H1 (cell line): ENCODE data around the gene DIP2C. TPM values are rescaled to one million over a fixed set of nuclear protein-coding genes. Genes with fewer than 3 reads are reported as not detected.

ENCODE experiments used
- CTCF ChIA-PET: fragments of 300-600 bp; sonication (Branson Sonifier 250); formaldehyde crosslinking; loops from one replicate; lab custom pipeline; 2021; ENCODE audit not compliant: partially characterized antibody; lab: Charles Lee
- POLR2A ChIA-PET: fragments of 300-600 bp; sonication (Branson Sonifier 250); formaldehyde crosslinking; loops from one replicate; lab custom pipeline; 2021; ENCODE audit warnings: inconsistent platforms; ENCODE audit not compliant: partially characterized antibody; lab: Charles Lee
- DNase-seq, 2 experiments: peaks; one replicate each; pipeline versions ENCODE4 v3.0.0 to v3.0.0-alpha.2; 2010 to 2022; ENCODE audit warnings: low spot score in 2 of 2, low read depth in 1 of 2, mixed read lengths in 1 of 2
- FAIRE-seq: peaks from 2 replicates; lab custom pipeline; 2011; peaks lifted over from hg19 to GRCh38; lab: Jason Lieb, UNC
- H2AFZ ChIP-seq: 2 replicates; pipeline ENCODE4 v1.8.1; 2012; ENCODE audit warnings: low read length, inconsistent platforms
- H2AK5ac ChIP-seq: 2 replicates; pipeline ENCODE4 v1.6.1; 2013; ENCODE audit warnings: low read depth, low read length
- H2BK120ac ChIP-seq: replicated peaks from 2 replicates; pipeline ENCODE3; 2013; ENCODE audit warnings: low read depth, low read length, inconsistent platforms
- H2BK12ac ChIP-seq: 2 replicates; pipeline ENCODE4 v1.6.1; 2013; ENCODE audit warnings: low read depth, low read length
- H2BK15ac ChIP-seq: 2 replicates; pipeline ENCODE4 v1.6.1; 2013; ENCODE audit warnings: low read length
- H2BK20ac ChIP-seq: 2 replicates; pipeline ENCODE4 v1.6.1; 2013; ENCODE audit warnings: low read length
- H2BK5ac ChIP-seq: 2 replicates; pipeline ENCODE4 v1.6.1; 2013; ENCODE audit warnings: low read depth, low read length
- H3K14ac ChIP-seq: 2 replicates; pipeline ENCODE4 v1.6.1; 2013; ENCODE audit warnings: inconsistent platforms; ENCODE audit not compliant: insufficient read length
- H3K18ac ChIP-seq: 2 replicates; pipeline ENCODE4 v1.6.1; 2013; ENCODE audit warnings: low read length; ENCODE audit errors: extremely low read depth
- H3K23ac ChIP-seq: 2 replicates; pipeline ENCODE4 v1.6.1; 2013; ENCODE audit warnings: inconsistent platforms; ENCODE audit not compliant: insufficient read length
- H3K23me2 ChIP-seq: 2 replicates; pipeline ENCODE4 v1.6.1; 2013; ENCODE audit warnings: low read depth, low read length
- H3K27ac ChIP-seq: 2 replicates; pipeline ENCODE4 v1.6.1; 2011; ENCODE audit warnings: low read depth, low read length, inconsistent platforms
- H3K27me3 ChIP-seq, 4 experiments: replicated peaks in 1 of 4; 1 replicate in 1 of 4; 2 replicates in 3 of 4; pipeline versions ENCODE4 v1.6.1 to v1.8.1; 2011 to 2013; ENCODE audit warnings: low read length in 3 of 4, mild to moderate bottlenecking in 3 of 4, inconsistent platforms in 2 of 4, mixed read lengths in 2 of 4, moderate library complexity in 1 of 4; ENCODE audit not compliant: control insufficient read depth in 3 of 4, insufficient read depth in 3 of 4; ENCODE audit errors: extremely low read depth in 1 of 4
- H3K36me3 ChIP-seq, 4 experiments: 2 replicates each; pipeline versions ENCODE4 v1.6.1 to v1.8.1; 2011 to 2013; ENCODE audit warnings: mild to moderate bottlenecking in 4 of 4, low read length in 3 of 4, moderate library complexity in 2 of 4, control low read depth in 1 of 4, inconsistent platforms in 1 of 4; ENCODE audit not compliant: insufficient read depth in 4 of 4, control insufficient read depth in 2 of 4
- H3K4ac ChIP-seq: replicated peaks from 2 replicates; pipeline ENCODE3; 2013; ENCODE audit warnings: low read length, low read depth, mixed read lengths, inconsistent platforms; ENCODE audit not compliant: insufficient read length
- H3K4me1 ChIP-seq, 4 experiments: replicated peaks in 1 of 4; 1 replicate in 1 of 4; 2 replicates in 3 of 4; pipeline versions ENCODE4 v1.6.1 to v1.8.1; 2011 to 2013; ENCODE audit warnings: low read length in 3 of 4, inconsistent platforms in 2 of 4, mixed read lengths in 1 of 4; ENCODE audit not compliant: insufficient read depth in 4 of 4, control insufficient read depth in 3 of 4
- H3K4me2 ChIP-seq, 2 experiments: 2 replicates each; pipeline versions ENCODE4 v1.6.1 to v1.8.1; 2011 to 2013; ENCODE audit warnings: low read depth in 2 of 2, low read length in 2 of 2, control low read depth in 1 of 2, inconsistent platforms in 1 of 2, mild to moderate bottlenecking in 1 of 2; ENCODE audit not compliant: insufficient read depth in 1 of 2
- H3K4me3 ChIP-seq, 4 experiments: fragments of 200-600, 300-600 bp in 1 of 4; sonication (generic), shearing (Covaris generic), sonication (Bioruptor Twin) in 1 of 4; 2 replicates each; pipeline versions ENCODE4 v1.5.1 to v1.8.1; 2011 to 2016; ENCODE audit warnings: low read length in 4 of 4, low read depth in 3 of 4, control low read depth in 2 of 4, inconsistent platforms in 2 of 4, mild to moderate bottlenecking in 2 of 4, mixed read lengths in 1 of 4, moderate library complexity in 1 of 4; ENCODE audit not compliant: insufficient read depth in 2 of 4; ENCODE audit errors: extremely low read depth in 1 of 4
- H3K56ac ChIP-seq: replicated peaks from 2 replicates; pipeline ENCODE3; 2013; ENCODE audit warnings: low read depth, mild to moderate bottlenecking, mixed read lengths, low read length, inconsistent platforms; ENCODE audit not compliant: insufficient read length
- H3K79me1 ChIP-seq: 2 replicates; pipeline ENCODE4 v1.6.1; 2013; ENCODE audit warnings: low read depth, low read length, control low read depth
- H3K79me2 ChIP-seq, 2 experiments: 2 replicates each; pipeline versions ENCODE4 v1.6.1 to v1.8.1; 2012 to 2013; ENCODE audit warnings: low read length in 2 of 2, mild to moderate bottlenecking in 2 of 2, inconsistent platforms in 1 of 2; ENCODE audit not compliant: insufficient read depth in 2 of 2, control insufficient read depth in 1 of 2
- H3K9ac ChIP-seq, 4 experiments: replicated peaks in 1 of 4; 1 replicate in 1 of 4; 2 replicates in 3 of 4; pipeline versions ENCODE4 v1.6.1 to v1.8.1; 2011 to 2013; ENCODE audit warnings: low read depth in 3 of 4, low read length in 3 of 4, control low read depth in 2 of 4, mild to moderate bottlenecking in 2 of 4, moderate library complexity in 2 of 4, inconsistent platforms in 1 of 4; ENCODE audit errors: extremely low read depth in 1 of 4
- H3K9me3 ChIP-seq, 2 experiments: 2 replicates each; pipeline versions ENCODE4 v1.6.1 to v1.8.1; 2012 to 2013; ENCODE audit warnings: mild to moderate bottlenecking in 2 of 2, moderate library complexity in 2 of 2, control low read depth in 1 of 2, inconsistent platforms in 1 of 2, low read depth in 1 of 2, low read length in 1 of 2, mixed read lengths in 1 of 2; ENCODE audit not compliant: insufficient read depth in 2 of 2
- H4K20me1 ChIP-seq, 2 experiments: replicated peaks in 1 of 2; 2 replicates each; pipeline versions ENCODE3 to v1.8.1; 2011 to 2013; ENCODE audit warnings: inconsistent platforms in 2 of 2, low read length in 2 of 2, mild to moderate bottlenecking in 1 of 2; ENCODE audit not compliant: insufficient read depth in 2 of 2, control insufficient read depth in 1 of 2
- H4K5ac ChIP-seq: 2 replicates; pipeline ENCODE4 v1.6.1; 2013; ENCODE audit warnings: low read length, low read depth, mixed read lengths, inconsistent platforms; ENCODE audit not compliant: insufficient read length
- H4K8ac ChIP-seq: 2 replicates; pipeline ENCODE4 v1.8.0; 2013; ENCODE audit warnings: mild to moderate bottlenecking, moderate library complexity, low read length, inconsistent platforms; ENCODE audit not compliant: insufficient read depth; ENCODE audit errors: extremely low read depth
- H4K91ac ChIP-seq: replicated peaks from 2 replicates; pipeline ENCODE3; 2013; ENCODE audit warnings: low read length, mixed read lengths, inconsistent platforms; ENCODE audit not compliant: insufficient read length
- ATF2 ChIP-seq: IDR thresholded peaks from 2 replicates; pipeline ENCODE4 v1.6.1; 2012; ENCODE audit warnings: low read length, inconsistent platforms
- FOSL1 ChIP-seq: IDR thresholded peaks from 2 replicates; pipeline ENCODE4 v1.6.1; 2011; ENCODE audit warnings: mild to moderate bottlenecking, low read depth, low read length, moderate library complexity; ENCODE audit not compliant: insufficient read depth
- GTF2F1 ChIP-seq: IDR thresholded peaks from 2 replicates; pipeline ENCODE4 v1.6.1; 2012; ENCODE audit warnings: low read depth, low read length, improper control_type of control experiment, borderline replicate concordance
- NANOG ChIP-seq: IDR thresholded peaks from 2 replicates; pipeline ENCODE4 v1.6.1; 2011; ENCODE audit warnings: low read length, low read depth, mild to moderate bottlenecking, inconsistent platforms; ENCODE audit not compliant: insufficient read depth, poor library complexity, severe bottlenecking
- NRF1 ChIP-seq: IDR thresholded peaks from 2 replicates; pipeline ENCODE4 v1.6.1; 2011; ENCODE audit warnings: mild to moderate bottlenecking, low read depth, low read length, improper control_type of control experiment
- SIRT6 ChIP-seq: IDR thresholded peaks from one replicate; pipeline ENCODE4 v1.7.1; 2012; ENCODE audit warnings: low read length, inconsistent platforms
- SP2 ChIP-seq: IDR thresholded peaks from 2 replicates; pipeline ENCODE4 v1.6.1; 2012; ENCODE audit warnings: mild to moderate bottlenecking, low read length, inconsistent platforms
- TAF1 ChIP-seq: IDR thresholded peaks from 2 replicates; pipeline ENCODE4 v1.6.1; 2011; ENCODE audit warnings: mild to moderate bottlenecking, low read depth, low read length
- TBP ChIP-seq: IDR thresholded peaks from 2 replicates; pipeline ENCODE4 v1.6.1; 2011; ENCODE audit warnings: low read depth, low read length, improper control_type of control experiment
- ZNF274 ChIP-seq: IDR thresholded peaks from 2 replicates; pipeline ENCODE4 v1.7.0; 2012; ENCODE audit warnings: low read length, borderline replicate concordance; ENCODE audit errors: extremely low read depth
- WGBS, 2 experiments: shearing (Covaris generic) in 1 of 2; methylation state at CpG; one replicate each; pipeline versions ENCODE4 v1.1.6 to v1.1.7; 2013 to 2015; ENCODE audit warnings: low lambda C conversion rate in 2 of 2, mixed read lengths in 2 of 2, inconsistent platforms in 1 of 2, low coverage in 1 of 2, missing lambda C conversion rate in 1 of 2; ENCODE audit not compliant: insufficient replicate concordance in 2 of 2, insufficient coverage in 1 of 2, insufficient read length in 1 of 2; ENCODE audit errors: extremely low coverage in 1 of 2, missing lambda C conversion rate in 1 of 2; 5-methylcytosine and 5-hydroxymethylcytosine counted together
- polyA plus RNA-seq, 7 experiments: library from polyadenylated mRNA; depleted of rRNA in 3 of 7; stranded (reverse) in 5 of 7; unstranded in 2 of 7; fragments of >200 nt in 5 of 7; fragments of 200-250 nt in 2 of 7; gene quantifications; 1 replicate in 5 of 7; 2 replicates in 1 of 7; 4 replicates in 1 of 7; pipeline versions ENCODE4 v1.2.1 to v1.2.3, GENCODE V29; 2011 to 2013; ENCODE audit warnings: missing spikeins in 2 of 7, mixed read lengths in 2 of 7
- total RNA-seq: library from RNA; stranded (reverse); fragmentation: NEBNext Ultra II Directional; extraction: Animal tissue kit (Norgen Biotek cat#: 25700); gene quantifications from 2 replicates; pipeline ENCODE4 v1.2.1, GENCODE V29; 2021

DIP2C gene
- total and polyA plus RNA-seq, 2 of the 8 experiments (the other 6 are each of a cell fraction or from before 2014, with no cell fraction given), result 3.8 to 9.3 TPM

- DNase-seq (no peak), FAIRE-seq (no peak)
- no peak overlapping the region for H2BK12ac ChIP-seq
- no peak overlapping the region for H3K27ac ChIP-seq
- H2AFZ ChIP-seq, result no peak overlapping the region
- H3K56ac ChIP-seq, result no peak overlapping the region
- H3K14ac ChIP-seq, result no peak overlapping the region
- H3K23me2 ChIP-seq, result no peaks in the 10 kb centered on the region
- H4K8ac ChIP-seq, result no peak overlapping the region
- POLR2A ChIA-PET, result interaction anchor here (0.6 to 2.5 kb wide), 3 partner anchors 12 to 195 kb away, joined by 3 to 5 read pairs (median 3); no protein-coding TSS in a partner anchor
- H3K9me3 ChIP-seq, result no peaks in the 10 kb centered on the region
- no peak overlapping the region for H2BK20ac ChIP-seq
- H3K4me1 ChIP-seq, result no peaks in the 10 kb centered on the region
- no peak overlapping the region for H3K4me3 ChIP-seq
- no peak overlapping the region for H3K4me2 ChIP-seq
- no peak overlapping the region for H2BK5ac ChIP-seq
- H3K9ac ChIP-seq, result no peak overlapping the region
- no peak for TF ChIP-seq ATF2
- no peak for TF ChIP-seq GTF2F1
- no peak for TF ChIP-seq TAF1
- TF ChIP-seq TBP, result no peak
- no peak for TF ChIP-seq NANOG
- TF ChIP-seq SP2, result no peak
- TF ChIP-seq FOSL1, result no peak
- no peak for TF ChIP-seq NRF1
- TF ChIP-seq SIRT6, result no peak
- no peak for TF ChIP-seq ZNF274
- H2BK120ac ChIP-seq, result no peak overlapping the region
- H4K91ac ChIP-seq, result no peak overlapping the region
- no peak overlapping the region for H3K23ac ChIP-seq
- H3K27me3 ChIP-seq, result no peaks in the 10 kb centered on the region; a peak in 1 of 7 replicates
- 88% methylated on average over 20 of the region's 22 CpGs; no CpG with 5 or more reads in 1 of the 2 experiments for WGBS, 2 experiments
- peaks cover 5 to 19% of the 10 kb centered on the region in 2 experiments for H4K20me1 ChIP-seq
- H3K79me2 ChIP-seq, result peaks cover 0 to 40% of the 10 kb centered on the region in 2 experiments; a peak in 2 of 4 replicates
- CTCF ChIA-PET, result interaction anchor here (1.2 kb wide), 1 partner anchor 167 kb away, joined by 3 read pairs; no protein-coding TSS in a partner anchor
- no peak overlapping the region for H3K18ac ChIP-seq
- H3K79me1 ChIP-seq, result peaks cover 14% of the 10 kb centered on the region
- H3K36me3 ChIP-seq, result no peaks in the 10 kb centered on the region
- H4K5ac ChIP-seq, result no peak overlapping the region
- no peak overlapping the region for H2BK15ac ChIP-seq
- no peak overlapping the region for H2AK5ac ChIP-seq
- H3K4ac ChIP-seq, result no peak overlapping the region
These were observed 11.5 kb downstream of the DIP2C start for GRCh38 chr10:677750-678661.
